NCI-H2171 (cell line): ENCODE results near the gene LRRC2.
"Not testable (repeated sequence)": the region's sequence is repeated elsewhere in the genome, so short reads cannot be mapped to it uniquely, and the experiment has no call there.

Experiments
- DNase-seq: peaks from one replicate; lab custom pipeline; 2025; lab: John Stamatoyannopoulos, UW

LRRC2 gene, protein sequence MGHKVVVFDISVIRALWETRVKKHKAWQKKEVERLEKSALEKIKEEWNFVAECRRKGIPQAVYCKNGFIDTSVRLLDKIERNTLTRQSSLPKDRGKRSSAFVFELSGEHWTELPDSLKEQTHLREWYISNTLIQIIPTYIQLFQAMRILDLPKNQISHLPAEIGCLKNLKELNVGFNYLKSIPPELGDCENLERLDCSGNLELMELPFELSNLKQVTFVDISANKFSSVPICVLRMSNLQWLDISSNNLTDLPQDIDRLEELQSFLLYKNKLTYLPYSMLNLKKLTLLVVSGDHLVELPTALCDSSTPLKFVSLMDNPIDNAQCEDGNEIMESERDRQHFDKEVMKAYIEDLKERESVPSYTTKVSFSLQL

DNA sequence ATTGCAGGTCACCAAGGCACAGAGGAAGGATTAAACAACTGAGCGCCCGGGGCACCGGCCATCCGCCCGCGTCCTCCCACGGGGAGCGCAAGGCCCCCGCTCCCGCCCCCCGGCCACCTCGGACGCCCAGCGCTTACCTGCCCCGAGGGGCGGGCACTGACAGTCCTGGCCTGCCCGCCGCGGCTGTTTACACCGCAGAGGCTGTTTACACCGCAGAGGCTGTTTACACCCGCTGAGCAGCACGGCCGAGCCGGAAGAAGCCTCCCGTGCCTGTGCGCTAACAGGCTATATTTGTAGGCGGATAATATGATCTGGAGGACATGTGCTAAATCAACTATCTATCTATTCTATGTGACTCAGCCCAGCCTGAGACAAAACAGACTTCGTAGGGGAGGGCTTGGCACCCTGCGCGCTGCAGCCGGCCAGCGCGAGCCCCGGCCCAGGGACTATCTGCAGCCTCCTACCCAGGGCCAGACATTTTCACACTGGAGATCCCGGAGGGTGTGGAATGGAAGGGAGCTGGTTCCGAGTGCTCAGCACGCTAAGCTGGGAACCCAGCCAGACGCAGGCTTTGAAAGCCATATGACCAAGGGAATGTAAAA, at the start of gene LRRC2:
TSS of gene LRRC2 (minus strand) at position 263 of the 602 bp plus-strand sequence. CDS start 14,711 bp downstream, outside the sequence.
- no peak for DNase-seq

- DNase-seq, result no peak
Observed at GRCh38 chr3:46615050-46615775, 49.1 kb upstream of the LRRC2 start.

GRCh38 chr3:46614431-46614830, 48.3 kb upstream of the LRRC2 start:
- no peak for DNase-seq

- DNase-seq, result no peak
Observed at GRCh38 chr3:46613313-46614005, 47.4 kb upstream of the LRRC2 start.

GRCh38 chr3:46612324-46612723, 46.2 kb upstream of the LRRC2 start, which contains the start of gene FAM240A:
FAM240A (plus strand) TSS chr3:46612525; CDS start chr3:46612684, 159 bp downstream.
- DNase-seq, result no peak

DNA sequence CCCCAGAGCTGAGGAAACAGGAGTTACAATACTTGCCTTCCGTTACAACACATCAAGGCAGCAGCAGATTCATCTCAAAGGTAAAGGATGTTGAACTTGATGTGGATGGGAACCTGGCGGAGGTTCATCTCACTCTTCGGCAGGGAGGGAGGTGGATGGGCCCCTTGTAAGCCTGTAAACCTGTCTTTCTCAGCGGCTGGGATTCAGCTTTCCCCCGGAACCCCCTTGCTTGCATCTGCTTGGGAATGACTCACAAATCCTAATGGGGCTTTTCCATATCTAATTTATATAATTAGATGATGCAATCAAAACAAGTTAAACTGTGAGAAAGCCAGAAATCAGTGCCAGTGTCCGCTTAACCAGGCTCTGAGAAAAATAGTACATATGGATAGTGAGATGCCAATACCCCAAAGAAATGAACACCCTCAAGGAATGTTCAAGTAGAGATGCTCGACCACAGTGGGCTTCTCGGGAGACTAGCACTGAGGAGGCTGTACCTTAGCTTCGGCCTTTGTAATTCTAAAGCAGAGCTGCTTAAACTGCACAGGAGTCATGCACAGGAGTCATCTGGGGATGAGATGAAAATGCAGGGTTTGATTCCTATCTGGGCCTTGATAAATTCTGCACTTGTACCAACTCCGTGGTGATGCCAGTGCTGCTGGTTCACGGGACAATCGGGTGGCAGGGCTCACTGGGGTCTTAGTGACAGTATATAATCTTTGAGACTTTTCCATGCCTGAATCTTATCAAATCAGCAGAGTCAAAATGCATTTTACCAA, 44.0 kb upstream of the LRRC2 start:
- DNase-seq, result no peak

GRCh38 chr3:46609212-46609721, 43.2 kb upstream of the LRRC2 start:
- no peak for DNase-seq

- no peak for DNase-seq
Observed at GRCh38 chr3:46607603-46608028, 41.5 kb upstream of the LRRC2 start.

DNA sequence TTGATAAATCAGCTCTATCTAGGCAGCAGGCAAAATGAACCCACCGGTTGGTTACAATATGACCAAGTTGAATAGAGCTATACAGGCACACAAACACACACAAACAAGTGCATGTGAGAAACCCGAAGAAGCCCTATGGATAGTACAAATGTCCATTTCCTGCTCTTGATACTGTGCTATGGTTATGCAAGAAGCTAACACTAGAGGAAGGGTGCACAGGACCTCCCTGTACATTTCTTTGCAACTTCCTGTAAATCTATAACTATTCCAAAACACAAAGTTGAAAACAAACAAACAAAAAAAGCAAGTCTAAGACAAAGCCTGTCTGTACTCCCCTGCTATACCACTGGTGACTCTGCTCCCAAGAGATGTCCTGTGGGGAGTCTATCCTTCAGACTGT, 38.0 kb upstream of the LRRC2 start:
- DNase-seq, result no peak

- no peak for DNase-seq
Observed at GRCh38 chr3:46603446-46604046, 37.4 kb upstream of the LRRC2 start.

- DNase-seq, result no peak
Observed at GRCh38 chr3:46599590-46599989, 33.5 kb upstream of the LRRC2 start.

DNA sequence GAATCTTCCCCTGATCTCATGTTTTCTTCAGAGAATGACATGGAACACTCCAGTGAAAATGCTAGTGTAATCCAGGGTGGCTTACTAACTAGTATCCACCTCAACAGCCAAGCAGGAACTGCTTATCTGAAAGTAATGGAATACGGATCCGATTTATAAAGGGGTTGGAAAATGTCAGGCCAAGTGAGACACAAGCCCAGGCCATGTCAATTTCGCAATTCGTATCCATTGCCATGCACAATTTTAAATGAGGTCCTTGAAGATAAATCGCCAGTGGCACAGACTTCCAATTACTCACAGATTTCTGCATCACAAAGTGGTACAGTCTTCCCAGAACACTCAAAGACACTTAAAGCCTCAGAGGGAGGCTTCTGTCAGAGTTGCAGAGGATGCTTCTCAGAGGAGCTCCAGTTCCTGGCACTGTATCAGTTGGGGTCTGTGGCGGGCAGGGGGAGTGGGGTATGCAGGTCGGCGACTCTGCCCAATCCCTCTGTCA, 29.8 kb upstream of the LRRC2 start:
- DNase-seq, result no peak

- DNase-seq, result no peak
Observed at GRCh38 chr3:46594723-46595122, 28.6 kb upstream of the LRRC2 start.

- no peak for DNase-seq
Observed at GRCh38 chr3:46593979-46594378, 27.9 kb upstream of the LRRC2 start.

- no peak for DNase-seq
Observed at GRCh38 chr3:46593274-46593862, 27.3 kb upstream of the LRRC2 start.

GRCh38 chr3:46587268-46587667, 21.2 kb upstream of the LRRC2 start:
- not testable (repeated sequence) for DNase-seq

DNA sequence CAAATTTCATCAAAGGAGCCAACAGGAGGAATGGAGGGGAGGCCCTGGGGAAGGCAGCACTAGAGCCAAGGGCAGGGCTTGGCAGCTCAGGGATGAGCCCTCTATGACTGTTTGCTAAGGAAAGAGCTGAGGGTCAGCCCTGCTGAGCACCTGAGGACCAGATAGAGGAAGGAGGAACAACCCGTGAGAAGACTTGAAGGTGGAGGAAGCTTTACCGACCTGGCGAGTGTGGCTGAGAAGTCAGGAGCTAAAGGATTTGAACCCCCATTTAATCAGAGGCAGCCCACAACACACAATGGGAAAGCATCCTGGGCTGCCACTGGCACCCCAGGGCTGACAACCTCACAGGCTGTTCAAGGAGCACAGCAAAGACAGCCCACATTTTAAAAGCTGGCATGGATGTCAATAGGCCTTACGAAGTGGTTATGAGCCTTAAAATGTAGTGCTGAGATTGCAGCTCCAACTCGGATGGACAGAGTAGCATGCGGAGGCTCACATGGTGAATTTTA, 20.7 kb upstream of the LRRC2 start:
- DNase-seq, result no peak

GRCh38 chr3:46585799-46586693, 19.9 kb upstream of the LRRC2 start:
- no peak for DNase-seq
